OCI-M1 (cell line): Measurements from ENCODE around the gene BRD4.

Experiments used
- DNase-seq: peaks from one replicate; lab custom pipeline; 2025; lab: John Stamatoyannopoulos, UW

The BRD4 gene

GRCh38 chr19:15194938-15195337 is 137.4 kb downstream of the BRD4 start:
- DNase-seq = no peak

- DNase-seq = no peak
These were observed 140.4 kb downstream of the BRD4 start for GRCh38 chr19:15191982-15192381.

DNA sequence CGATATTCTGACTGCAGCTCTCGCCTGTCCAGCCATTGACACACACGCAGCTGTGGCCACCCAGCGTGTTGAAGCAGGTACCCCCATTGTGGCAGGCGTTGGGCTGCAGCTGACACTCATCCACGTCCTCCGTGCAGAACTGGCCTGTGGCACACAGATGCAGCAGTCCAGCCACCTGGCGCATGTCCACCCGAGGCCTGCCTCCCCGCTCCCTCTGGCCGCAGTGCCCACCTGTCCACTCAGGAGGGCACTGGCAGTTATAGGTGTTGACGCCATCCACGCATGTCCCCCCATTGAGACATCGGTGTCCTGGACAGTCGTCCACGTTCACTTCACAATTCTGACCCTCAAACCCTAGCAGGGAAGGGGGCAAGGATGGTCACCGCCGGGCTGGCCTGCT is 140.8 kb downstream of the BRD4 start:
- no peak for DNase-seq

GRCh38 chr19:15188851-15189250 is 143.5 kb downstream of the BRD4 start:
- DNase-seq = no peak

DNA sequence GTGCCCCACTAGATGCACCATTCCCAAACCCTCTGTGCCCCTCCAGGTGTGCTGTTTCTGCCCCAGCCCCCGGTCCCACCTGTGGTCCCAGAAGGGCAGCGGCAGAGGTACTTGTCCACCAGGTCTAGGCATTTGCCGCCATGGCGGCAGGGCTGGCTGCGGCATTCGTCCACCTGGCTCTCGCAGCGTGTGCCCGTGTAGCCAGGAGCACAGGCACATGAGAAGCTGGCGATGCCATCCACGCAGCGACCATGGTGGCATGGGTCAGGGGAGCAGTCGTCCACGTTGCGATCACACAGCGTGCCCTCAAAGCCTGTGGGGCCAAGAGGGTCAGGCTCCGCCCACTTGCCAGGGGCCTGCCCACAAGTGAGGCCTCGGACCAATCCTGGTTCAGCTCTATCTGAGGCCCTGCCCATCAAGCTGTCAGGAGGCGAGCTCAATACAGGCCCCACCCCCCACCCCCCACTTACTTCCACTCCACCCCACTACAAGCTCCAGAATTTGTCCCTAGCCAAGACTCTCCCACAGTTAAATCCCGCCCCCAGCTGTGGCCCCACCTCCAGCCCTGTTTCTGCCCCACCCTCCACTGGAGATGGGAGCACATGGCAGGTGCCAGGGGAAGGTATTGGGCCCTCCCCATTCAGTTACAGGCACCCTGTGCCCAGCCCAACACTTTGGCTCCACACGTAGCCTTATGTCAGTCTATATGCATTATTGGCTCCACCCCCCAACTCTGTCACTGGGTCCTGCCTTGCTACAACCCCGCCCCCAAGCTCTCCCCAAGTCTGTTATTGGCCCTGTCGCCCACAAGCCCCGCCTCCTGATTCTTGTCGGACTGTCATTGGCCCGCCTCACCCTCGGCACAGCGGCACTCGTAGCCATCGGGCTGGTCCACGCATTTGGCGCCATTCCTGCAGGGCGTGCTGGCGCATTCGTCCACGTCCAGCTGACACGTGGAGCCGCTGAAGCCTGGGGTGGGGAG is 145.0 kb downstream of the BRD4 start:
- DNase-seq = no peak
